Measurements from ENCODE around the gene PLTP.

The PLTP gene

GRCh38 chr20:45953672-45954071, 41.7 kb upstream of the PLTP start:
- H3K36me3 ChIP-seq (replicated peaks) = peaks cover 76% of the 10 kb centered on the region
- in situ Hi-C loops (cut with HindIII; ENCODE audit: low pct_ligation_motif_present, low sequenced_read_pairs) = no loop called here
- H3K27ac ChIP-seq = no peak overlapping the region
- no peaks in the 10 kb centered on the region for H3K27me3 ChIP-seq (replicated peaks)
- DNase-seq = no peak
- no peak overlapping the region for H3K4me3 ChIP-seq (ENCODE audit: low read depth, low read length)
- TF ChIP-seq CTCF (IDR thresholded peaks at IDR 0.05; ENCODE audit: low read depth, low read length, missing control alignments) = no peak

GRCh38 chr20:45952861-45953260, 40.9 kb upstream of the PLTP start:
- Histone ChIP-seq H3K4me3 (ENCODE audit: low read depth, low read length) (no peak overlapping the region), H3K27ac (no peak overlapping the region), H3K36me3 (replicated peaks) (peaks cover 77% of the 10 kb centered on the region), H3K27me3 (replicated peaks) (no peaks in the 10 kb centered on the region)
- no peak for TF ChIP-seq CTCF (IDR thresholded peaks at IDR 0.05; ENCODE audit: low read depth, low read length, missing control alignments)
- in situ Hi-C loops (cut with HindIII; ENCODE audit: low pct_ligation_motif_present, low sequenced_read_pairs) = no loop called here
- DNase-seq = no peak

GRCh38 chr20:45951925-45952834, 40.2 kb upstream of the PLTP start:
- Histone ChIP-seq H3K27me3 (replicated peaks) (no peaks in the 10 kb centered on the region), H3K27ac (no peak overlapping the region), H3K4me3 (ENCODE audit: low read depth, low read length) (no peak overlapping the region), H3K36me3 (replicated peaks) (peaks cover 78% of the 10 kb centered on the region)
- no peak for DNase-seq
- in situ Hi-C loops (cut with HindIII; ENCODE audit: low pct_ligation_motif_present, low sequenced_read_pairs) = no loop called here
- TF ChIP-seq CTCF (IDR thresholded peaks at IDR 0.05; ENCODE audit: low read depth, low read length, missing control alignments) = no peak

- H3K36me3 ChIP-seq (replicated peaks) = peaks cover 79% of the 10 kb centered on the region
- no peak overlapping the region for H3K4me3 ChIP-seq (ENCODE audit: low read depth, low read length)
- in situ Hi-C loops (cut with HindIII; ENCODE audit: low pct_ligation_motif_present, low sequenced_read_pairs) = no loop called here
- no peak for DNase-seq
- H3K27me3 ChIP-seq (replicated peaks) = no peaks in the 10 kb centered on the region
- TF ChIP-seq CTCF (IDR thresholded peaks at IDR 0.05; ENCODE audit: low read depth, low read length, missing control alignments) = no peak
- H3K27ac ChIP-seq = no peak overlapping the region
Measured at GRCh38 chr20:45950330-45950646, 38.3 kb upstream of the PLTP start.

- no peaks in the 10 kb centered on the region for H3K27me3 ChIP-seq (replicated peaks)
- H3K36me3 ChIP-seq (replicated peaks) = peaks cover 84% of the 10 kb centered on the region
- DNase-seq = no peak
- H3K27ac ChIP-seq = no peak overlapping the region
- in situ Hi-C loops (cut with HindIII; ENCODE audit: low pct_ligation_motif_present, low sequenced_read_pairs) = no loop called here
- TF ChIP-seq CTCF (IDR thresholded peaks at IDR 0.05; ENCODE audit: low read depth, low read length, missing control alignments) = no peak
- no peak overlapping the region for H3K4me3 ChIP-seq (ENCODE audit: low read depth, low read length)
Measured at GRCh38 chr20:45949542-45950329, 37.8 kb upstream of the PLTP start.

Measured in brain microvascular endothelial cell (primary cell).